ENCODE results near the gene TMBIM6.
"Not testable (repeated sequence)": the region's sequence is repeated elsewhere in the genome, so short reads cannot be mapped to it uniquely, and the experiment has no call there.

Gene TMBIM6

GRCh38 chr12:49776413-49776812 is 35.1 kb downstream of the TMBIM6 start:
- DNase-seq (ENCODE audit: low read depth in 2 of 2): peak; percentile 40 to 48

GRCh38 chr12:49776858-49777257 is 35.5 kb downstream of the TMBIM6 start:
- no peak for DNase-seq (ENCODE audit: low read depth in 2 of 2)

GRCh38 chr12:49777341-49777740 is 36.0 kb downstream of the TMBIM6 start:
- no peak for DNase-seq (ENCODE audit: low read depth in 2 of 2)

- DNase-seq (ENCODE audit: low read depth in 2 of 2): peak; percentile 35 to 61
These were observed 36.7 kb downstream of the TMBIM6 start for GRCh38 chr12:49777800-49778748.

GRCh38 chr12:49779581-49779980 is 38.2 kb downstream of the TMBIM6 start:
- DNase-seq (ENCODE audit: low read depth in 2 of 2): no peak

- DNase-seq (ENCODE audit: low read depth in 2 of 2): not testable (repeated sequence)
These were observed 39.6 kb downstream of the TMBIM6 start for GRCh38 chr12:49780914-49781313.

- DNase-seq (ENCODE audit: low read depth in 2 of 2): no peak
These were observed 42.7 kb downstream of the TMBIM6 start for GRCh38 chr12:49783917-49784676.

- no peak for DNase-seq (ENCODE audit: low read depth in 2 of 2)
These were observed 43.5 kb downstream of the TMBIM6 start for GRCh38 chr12:49784756-49785409.

- DNase-seq (ENCODE audit: low read depth in 2 of 2): no peak
These were observed 46.3 kb downstream of the TMBIM6 start for GRCh38 chr12:49787672-49788071.

GRCh38 chr12:49789992-49790391 is 48.6 kb downstream of the TMBIM6 start:
- DNase-seq (ENCODE audit: low read depth in 2 of 2): no peak

- DNase-seq (ENCODE audit: low read depth in 2 of 2): no peak
These were observed 49.6 kb downstream of the TMBIM6 start for GRCh38 chr12:49790741-49791555.

GRCh38 chr12:49791700-49792099 is 50.3 kb downstream of the TMBIM6 start:
- DNase-seq (ENCODE audit: low read depth in 2 of 2): no peak

- no peak for DNase-seq (ENCODE audit: low read depth in 2 of 2)
These were observed 51.0 kb downstream of the TMBIM6 start for GRCh38 chr12:49792181-49792970.

- DNase-seq (ENCODE audit: low read depth in 2 of 2): no peak
These were observed 51.7 kb downstream of the TMBIM6 start for GRCh38 chr12:49792976-49793580.

GRCh38 chr12:49793620-49794019 is 52.3 kb downstream of the TMBIM6 start:
- no peak for DNase-seq (ENCODE audit: low read depth in 2 of 2)

- DNase-seq (ENCODE audit: low read depth in 2 of 2): no peak
These were observed 52.7 kb downstream of the TMBIM6 start for GRCh38 chr12:49794021-49794420.

- no peak for DNase-seq (ENCODE audit: low read depth in 2 of 2)
These were observed 53.7 kb downstream of the TMBIM6 start for GRCh38 chr12:49794811-49795653.

GRCh38 chr12:49795654-49796105 is 54.3 kb downstream of the TMBIM6 start:
- DNase-seq (ENCODE audit: low read depth in 2 of 2): no peak

- DNase-seq (ENCODE audit: low read depth in 2 of 2): no peak
These were observed 54.8 kb downstream of the TMBIM6 start for GRCh38 chr12:49796155-49796554.

Measured in stimulated activated CD4-positive, alpha-beta T cell treated with anti-CD3 and anti-CD28 coated beads, Interleukin-15, amount 100 ng/mL, for 48 hours (primary cell).